ENCODE data around the gene CACNA2D4.

DNA sequence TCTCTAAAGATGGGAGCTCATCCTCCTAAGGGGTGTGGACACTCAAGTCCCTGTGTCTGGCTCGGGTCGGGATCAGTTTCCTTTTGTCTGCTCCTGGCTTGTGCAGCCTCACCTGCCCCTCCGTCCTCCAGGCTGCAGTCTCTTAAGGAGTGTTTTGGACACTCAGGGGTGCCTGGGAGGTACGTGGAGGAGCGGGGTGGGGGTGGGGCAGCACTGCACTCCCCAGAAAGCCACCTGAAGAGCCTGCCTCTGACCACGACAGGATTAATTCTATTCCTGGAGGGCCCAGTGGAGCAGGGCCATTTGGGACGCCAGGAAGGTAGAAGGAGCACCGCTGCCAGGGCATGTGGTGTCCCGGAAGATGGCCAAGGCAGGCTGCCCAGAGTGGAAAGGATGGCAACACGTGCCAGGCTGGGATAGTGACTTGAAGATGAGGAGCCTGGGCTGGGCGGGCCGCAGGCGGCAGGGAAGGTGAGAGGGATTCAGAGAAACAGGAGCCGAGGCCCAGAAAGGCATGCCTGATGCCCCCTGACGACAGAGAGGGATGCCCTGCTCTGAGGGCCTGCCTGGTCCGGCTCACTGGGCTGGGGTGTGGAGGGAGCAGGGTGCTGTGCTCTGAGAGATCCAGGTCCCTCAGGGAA is 112.9 kb downstream of the CACNA2D4 start:
- no peak for TF ChIP-seq SP1 (IDR thresholded peaks at IDR 0.05)
- no peak for TF ChIP-seq HDGF (IDR thresholded peaks at IDR 0.05; ENCODE audit: borderline replicate concordance)
- no peak for TF ChIP-seq FOXK2 (IDR thresholded peaks at IDR 0.05)
- no peak for TF ChIP-seq FOXM1 (IDR thresholded peaks at IDR 0.05; ENCODE audit: borderline replicate concordance)
- TF ChIP-seq SUZ12 (IDR thresholded peaks at IDR 0.05), result no peak
- no peak for TF ChIP-seq TARDBP (IDR thresholded peaks at IDR 0.05)

Data from HEK293T (cell line).